GM23248 (cell line): ENCODE results near the gene EPGN. TPM values are rescaled to one million over a fixed set of nuclear protein-coding genes. Genes with fewer than 3 reads are reported as not detected.

ENCODE experiments used
- DNase-seq: peaks from one replicate; pipeline ENCODE4 v3.0.0-alpha.2; 2015
- H2AFZ ChIP-seq: fragments of 200-600 bp; sonication (generic); 2 replicates; pipeline ENCODE4 v1.6.1; 2016; ENCODE audit warnings: antibody characterized with exemption
- H3F3A ChIP-seq: fragments of 200-600 bp; sonication (generic); 2 replicates; pipeline ENCODE4 v1.6.1; 2016; ENCODE audit warnings: mild to moderate bottlenecking, antibody characterized with exemption, mixed run types; ENCODE audit not compliant: insufficient read depth
- H3K27ac ChIP-seq: fragments of 200-600 bp; sonication (generic); 2 replicates; pipeline ENCODE4 v1.5.1; 2016; ENCODE audit warnings: mild to moderate bottlenecking
- H3K27me3 ChIP-seq: fragments of 200-600 bp; sonication (generic); replicated peaks from 2 replicates; pipeline ENCODE4 v1.6.1; 2016; ENCODE audit warnings: mild to moderate bottlenecking; ENCODE audit not compliant: insufficient read depth
- H3K36me3 ChIP-seq: fragments of 200-600 bp; sonication (generic); 2 replicates; pipeline ENCODE4 v1.6.1; 2016; ENCODE audit warnings: low read depth, mild to moderate bottlenecking
- H3K4me1 ChIP-seq: fragments of 200-600 bp; sonication (generic); 2 replicates; pipeline ENCODE4 v1.6.1; 2016; ENCODE audit warnings: mild to moderate bottlenecking; ENCODE audit not compliant: insufficient read depth
- H3K4me2 ChIP-seq: fragments of 200-600 bp; sonication (generic); one replicate; pipeline ENCODE4 v1.6.1; 2016; ENCODE audit warnings: mild to moderate bottlenecking; ENCODE audit not compliant: unreplicated experiment
- H3K4me3 ChIP-seq: fragments of 200-600 bp; sonication (generic); 2 replicates; pipeline ENCODE4 v1.5.1; 2016; ENCODE audit warnings: mild to moderate bottlenecking
- H3K79me2 ChIP-seq: fragments of 200-600 bp; sonication (generic); 2 replicates; pipeline ENCODE4 v1.6.1; 2016; ENCODE audit warnings: mild to moderate bottlenecking; ENCODE audit not compliant: insufficient read depth
- H3K9ac ChIP-seq: fragments of 200-600 bp; sonication (generic); 2 replicates; pipeline ENCODE4 v1.6.1; 2016; ENCODE audit warnings: mild to moderate bottlenecking
- H3K9me2 ChIP-seq: fragments of 200-600 bp; sonication (generic); 2 replicates; pipeline ENCODE4 v1.6.1; 2016; ENCODE audit warnings: mixed run types, mild to moderate bottlenecking, moderate library complexity; ENCODE audit not compliant: insufficient read depth
- H3K9me3 ChIP-seq: fragments of 200-600 bp; sonication (generic); one replicate; pipeline ENCODE4 v1.6.1; 2017; ENCODE audit warnings: low read depth
- H4K20me1 ChIP-seq: fragments of 200-600 bp; sonication (generic); 2 replicates; pipeline ENCODE4 v1.6.0; 2016; ENCODE audit not compliant: insufficient read depth
- EZH2 ChIP-seq: fragments of 200-600 bp; sonication (generic); IDR thresholded peaks from 2 replicates; pipeline ENCODE4 v1.6.1; 2018; ENCODE audit warnings: antibody characterized with exemption, mild to moderate bottlenecking; ENCODE audit not compliant: insufficient read depth, poor library complexity, severe bottlenecking
- EZH2phosphoT487 ChIP-seq: fragments of 200-600 bp; sonication (generic); IDR thresholded peaks from 2 replicates; pipeline ENCODE4 v1.6.1; 2018; ENCODE audit warnings: antibody characterized with exemption, moderate library complexity, mild to moderate bottlenecking, low read depth; ENCODE audit not compliant: insufficient read depth
- WGBS, 2 experiments: methylation state at CpG; one replicate each; pipeline ENCODE4 v1.1.6; 2015 to 2017; ENCODE audit warnings: low lambda C conversion rate in 2 of 2, low coverage in 1 of 2; ENCODE audit errors: missing lambda C conversion rate in 2 of 2; 5-methylcytosine and 5-hydroxymethylcytosine counted together
- in situ Hi-C: fragments of 300-500 bp; cut with MboI; formaldehyde crosslinking; loops from 2 replicates; pipeline ENCODE4 v1.15.0; 2020
- polyA plus RNA-seq: library from polyadenylated mRNA; unstranded; fragments of >200 nt; fragmentation: Nextera tagmentation; extraction: Ambion mirVana; gene quantifications from 2 replicates; pipeline ENCODE4 v1.2.1, GENCODE V29; 2016
- total RNA-seq: library from RNA; depleted of rRNA; stranded (reverse); fragments of >200 nt; shearing (Covaris generic); gene quantifications from 2 replicates; pipeline ENCODE4 v1.2.3, GENCODE V29; 2014

Gene EPGN
- total and polyA plus RNA-seq, 2 experiments from 2014 or later = 0.46 to 0.86 TPM

- in situ Hi-C loops = no loop called here
- no peaks in the 10 kb centered on the region for H3K36me3 ChIP-seq
These were observed 4.1 kb upstream of the EPGN start for GRCh38 chr4:74304095-74304625.

DNA sequence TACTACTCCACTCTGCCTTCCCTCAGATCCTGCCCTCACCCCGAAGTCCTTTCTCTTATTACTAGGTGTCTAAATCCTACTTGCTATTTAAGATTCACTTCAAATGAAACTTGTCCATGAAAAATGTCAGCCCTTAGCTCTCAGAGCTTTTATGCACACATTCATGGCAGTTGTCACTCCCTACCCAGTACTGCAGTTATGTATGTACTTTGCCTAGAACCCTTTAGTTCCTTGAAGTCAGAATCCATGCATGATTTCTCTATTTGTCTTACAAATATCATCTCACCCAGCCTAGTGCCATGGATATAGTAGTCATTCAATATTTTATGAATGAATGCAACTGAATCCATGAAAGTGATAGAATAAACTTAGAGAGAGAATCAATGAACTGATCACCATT lies 3.3 kb upstream of the EPGN start:
- no peaks in the 10 kb centered on the region for H3K79me2 ChIP-seq
- peaks cover 7% of the 10 kb centered on the region for H3K4me1 ChIP-seq
- TF ChIP-seq EZH2 = no peak
- no peak for TF ChIP-seq EZH2phosphoT487
- H3K27ac ChIP-seq = no peak overlapping the region
- no peak overlapping the region for H2AFZ ChIP-seq
- no peaks in the 10 kb centered on the region for H4K20me1 ChIP-seq
- no peaks in the 10 kb centered on the region for H3F3A ChIP-seq
- WGBS, 2 experiments = 32 to 50% methylated on average over 1 of the region's 1 CpG
- H3K27me3 ChIP-seq = no peaks in the 10 kb centered on the region
- in situ Hi-C loops = no loop called here
- no peaks in the 10 kb centered on the region for H3K9me3 ChIP-seq
- H3K9me2 ChIP-seq = no peaks in the 10 kb centered on the region
- no peak overlapping the region for H3K4me2 ChIP-seq
- no peak overlapping the region for H3K4me3 ChIP-seq
- H3K36me3 ChIP-seq = no peaks in the 10 kb centered on the region
- no peak for DNase-seq
- no peak overlapping the region for H3K9ac ChIP-seq

More at GRCh38 chr4:74304095-74304625, 4.1 kb upstream of the EPGN start:
- Histone ChIP-seq H3K9me3 (no peaks in the 10 kb centered on the region), H4K20me1 (no peaks in the 10 kb centered on the region), H3K4me3 (no peak overlapping the region), H3K4me2 (no peak overlapping the region), H2AFZ (no peak overlapping the region), H3K9me2 (no peaks in the 10 kb centered on the region), H3F3A (no peaks in the 10 kb centered on the region), H3K79me2 (no peaks in the 10 kb centered on the region), H3K27me3 (no peaks in the 10 kb centered on the region), H3K4me1 (peaks cover 7% of the 10 kb centered on the region), H3K9ac (no peak overlapping the region), H3K27ac (no peak overlapping the region)
- DNase-seq = no peak
- TF ChIP-seq EZH2phosphoT487 (no peak), EZH2 (no peak)
- 97 to 99% methylated on average over 4 of the region's 4 CpGs for WGBS, 2 experiments

DNA sequence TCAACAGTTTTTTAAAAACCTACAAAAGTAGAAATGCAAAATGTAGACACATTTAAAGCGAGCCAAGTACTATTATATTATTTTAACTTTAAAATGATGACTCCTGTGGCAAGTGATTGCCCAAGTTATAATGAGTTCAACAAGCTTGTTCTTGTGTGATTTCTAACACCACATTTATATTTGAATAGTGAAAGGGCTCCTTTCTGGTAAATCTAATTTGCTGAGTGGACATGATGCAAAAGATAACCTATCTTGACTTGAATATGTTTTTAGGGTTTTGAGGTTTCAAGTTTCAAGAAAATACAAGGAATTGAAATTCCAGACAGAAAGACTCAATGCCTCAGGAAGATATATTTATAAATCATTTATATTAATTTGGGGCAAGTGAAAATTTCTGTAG lies 1.1 kb upstream of the EPGN start:
- TF ChIP-seq EZH2 (no peak), EZH2phosphoT487 (no peak)
- Histone ChIP-seq H3K9ac (no peak overlapping the region), H3K27ac (no peak overlapping the region), H3K4me1 (peaks cover 7% of the 10 kb centered on the region), H3K27me3 (no peaks in the 10 kb centered on the region), H4K20me1 (no peaks in the 10 kb centered on the region), H3K4me2 (no peak overlapping the region), H3K36me3 (no peaks in the 10 kb centered on the region), H3K9me2 (no peaks in the 10 kb centered on the region), H3K79me2 (no peaks in the 10 kb centered on the region), H3K4me3 (no peak overlapping the region), H3F3A (no peaks in the 10 kb centered on the region), H3K9me3 (no peaks in the 10 kb centered on the region), H2AFZ (no peak overlapping the region)
- in situ Hi-C loops = no loop called here
- 98 to 100% methylated on average over 1 of the region's 1 CpG for WGBS, 2 experiments
- DNase-seq = no peak

GRCh38 chr4:74309223-74309622 lies 953 bp downstream of the EPGN start:
- TF ChIP-seq EZH2phosphoT487 (no peak), EZH2 (no peak)
- H3K4me3 ChIP-seq = no peak overlapping the region
- H4K20me1 ChIP-seq = no peaks in the 10 kb centered on the region
- in situ Hi-C loops = no loop called here
- no peaks in the 10 kb centered on the region for H3K9me3 ChIP-seq
- no peak overlapping the region for H3K4me2 ChIP-seq
- no peaks in the 10 kb centered on the region for H3F3A ChIP-seq
- H3K79me2 ChIP-seq = no peaks in the 10 kb centered on the region
- no peak overlapping the region for H3K9ac ChIP-seq
- peaks cover 7% of the 10 kb centered on the region for H3K4me1 ChIP-seq
- no peaks in the 10 kb centered on the region for H3K27me3 ChIP-seq
- DNase-seq = no peak
- no peaks in the 10 kb centered on the region for H3K36me3 ChIP-seq
- no peaks in the 10 kb centered on the region for H3K9me2 ChIP-seq
- H2AFZ ChIP-seq = no peak overlapping the region
- H3K27ac ChIP-seq = no peak overlapping the region
